Kidney glomerular epithelial cell (primary cell): ENCODE data around the gene MAP4K4.
A peak's percentile ranks its signal among the peaks of the same experiment; 100 is the strongest.

Experiments
- DNase-seq: peaks from one replicate; lab custom pipeline; 2025; lab: John Stamatoyannopoulos, UW

MAP4K4 gene

DNA sequence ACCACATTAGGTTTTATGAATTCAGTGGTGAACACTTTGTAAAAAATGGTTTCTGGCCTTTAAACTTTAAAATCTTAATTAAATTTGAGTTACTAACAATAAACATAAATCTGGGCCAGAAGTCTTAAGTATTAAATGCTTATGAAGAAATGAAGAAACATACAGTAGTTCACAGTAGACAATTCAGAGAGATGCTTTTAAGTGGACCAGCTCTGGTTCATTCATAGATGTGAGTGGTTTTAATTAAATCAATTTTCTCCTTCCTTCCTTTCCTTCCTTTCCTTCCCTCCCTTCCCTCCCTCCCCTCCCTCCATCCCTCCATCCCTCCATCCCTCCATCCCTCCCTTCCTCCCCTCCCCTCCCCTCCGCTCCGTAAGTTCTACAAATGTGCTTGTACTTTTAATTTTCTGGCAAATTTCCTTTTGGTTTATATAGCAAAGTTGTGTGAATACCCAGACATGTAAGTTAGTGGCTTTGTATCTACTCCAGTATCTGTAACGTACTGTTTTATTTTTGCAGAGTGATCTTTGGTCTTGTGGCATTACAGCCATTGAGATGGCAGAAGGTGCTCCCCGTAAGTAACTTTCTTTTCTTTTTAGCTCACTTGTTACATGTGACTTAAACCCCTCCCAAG lies 136.5 kb downstream of the MAP4K4 start:
- DNase-seq, result no peak

GRCh38 chr2:101837354-101837753 lies 139.8 kb downstream of the MAP4K4 start:
- no peak for DNase-seq

- DNase-seq, result no peak
Measured at GRCh38 chr2:101841679-101842327, 144.3 kb downstream of the MAP4K4 start.

DNA sequence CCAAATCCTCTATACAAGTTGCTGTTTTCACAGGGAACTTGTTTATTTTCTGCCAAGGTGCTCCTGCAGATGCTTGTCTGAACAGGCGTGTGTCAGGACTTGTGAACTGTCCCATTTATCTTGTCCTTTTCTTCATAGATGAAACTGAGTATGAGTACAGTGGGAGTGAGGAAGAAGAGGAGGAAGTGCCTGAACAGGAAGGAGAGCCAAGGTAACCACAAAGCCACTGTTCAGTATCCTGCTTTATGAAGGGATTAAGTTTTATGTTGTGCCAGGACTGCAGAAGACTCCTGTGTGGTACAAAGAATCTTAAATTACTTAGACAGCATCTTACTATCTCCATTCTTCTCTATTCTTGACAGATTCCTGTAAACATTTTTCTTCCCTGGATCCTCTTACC lies 145.0 kb downstream of the MAP4K4 start:
- DNase-seq, result no peak

DNA sequence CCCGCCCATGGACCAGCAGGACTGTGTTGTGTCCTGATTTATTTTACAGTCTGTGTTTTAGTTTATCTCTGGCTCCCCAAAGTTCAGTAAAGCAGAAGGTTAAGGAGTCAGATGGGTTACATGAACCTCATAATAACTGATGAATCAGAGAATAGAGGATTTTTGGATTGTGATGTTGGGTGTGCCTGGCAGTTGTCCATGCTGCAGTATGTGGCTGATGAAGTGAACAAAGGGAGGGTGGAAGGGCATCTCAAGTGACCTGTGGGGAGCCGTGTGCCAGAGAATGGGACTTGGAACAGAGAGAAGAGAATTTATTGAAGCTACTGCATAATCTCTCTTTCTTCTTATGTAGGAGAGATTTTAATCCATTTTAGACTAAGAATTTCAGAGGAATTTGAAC lies 145.5 kb downstream of the MAP4K4 start:
- DNase-seq, result no peak

GRCh38 chr2:101843471-101843870 lies 146.0 kb downstream of the MAP4K4 start:
- no peak for DNase-seq

DNA sequence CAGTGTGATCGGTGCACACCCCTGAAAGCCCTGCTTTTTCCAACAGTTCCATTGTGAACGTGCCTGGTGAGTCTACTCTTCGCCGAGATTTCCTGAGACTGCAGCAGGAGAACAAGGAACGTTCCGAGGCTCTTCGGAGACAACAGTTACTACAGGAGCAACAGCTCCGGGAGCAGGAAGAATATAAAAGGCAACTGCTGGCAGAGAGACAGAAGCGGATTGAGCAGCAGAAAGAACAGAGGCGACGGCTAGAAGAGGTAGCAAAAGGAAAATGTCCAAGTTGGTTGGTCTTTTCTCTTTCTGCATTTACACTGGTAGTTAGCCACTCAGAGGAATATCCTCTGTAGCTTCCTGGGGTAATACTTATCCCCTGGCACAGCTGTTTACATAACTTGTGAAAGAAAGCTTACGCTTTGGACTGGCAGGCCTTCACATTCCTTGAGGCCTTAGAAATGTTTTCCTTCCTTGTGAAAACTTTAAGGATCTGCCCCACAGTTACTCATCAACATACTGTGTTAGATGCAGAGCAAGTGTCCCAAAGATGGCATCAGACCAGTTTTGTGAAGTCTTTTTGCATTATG lies 146.6 kb downstream of the MAP4K4 start:
- peak; percentile 73 for DNase-seq

- no peak for DNase-seq
Measured at GRCh38 chr2:101846973-101847372, 149.5 kb downstream of the MAP4K4 start.

DNA sequence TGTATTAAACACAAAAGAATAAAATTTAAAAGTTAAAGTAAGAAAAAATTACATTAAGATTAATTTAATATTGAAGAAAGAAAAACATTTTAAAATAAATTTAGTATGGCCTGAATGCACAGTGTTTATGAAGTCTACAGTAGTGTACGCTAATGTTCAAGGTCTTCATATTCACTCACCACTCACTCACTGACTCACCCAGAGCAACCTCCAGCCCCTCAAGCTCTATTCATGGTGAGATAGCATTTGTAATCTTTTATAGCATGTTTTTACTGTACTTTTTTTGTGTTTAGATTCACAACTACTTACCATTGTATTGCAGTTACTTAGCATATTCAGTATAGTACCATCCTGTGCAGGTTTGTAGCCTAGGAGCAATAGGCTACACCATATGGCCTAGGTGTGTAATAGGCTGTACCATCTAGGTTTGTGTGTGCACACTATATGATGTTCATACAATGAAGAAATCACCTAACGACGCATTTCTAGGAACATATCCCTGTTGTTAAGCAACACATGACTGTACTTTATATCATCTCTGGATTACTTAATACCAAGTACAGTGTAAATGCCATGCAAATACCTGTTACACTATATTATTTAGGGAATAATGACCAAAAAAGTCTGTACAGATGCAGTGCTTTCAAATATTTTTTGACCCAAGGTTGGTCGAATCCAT lies 150.3 kb downstream of the MAP4K4 start:
- no peak for DNase-seq

GRCh38 chr2:101848769-101849410 lies 151.4 kb downstream of the MAP4K4 start:
- DNase-seq, result no peak

DNA sequence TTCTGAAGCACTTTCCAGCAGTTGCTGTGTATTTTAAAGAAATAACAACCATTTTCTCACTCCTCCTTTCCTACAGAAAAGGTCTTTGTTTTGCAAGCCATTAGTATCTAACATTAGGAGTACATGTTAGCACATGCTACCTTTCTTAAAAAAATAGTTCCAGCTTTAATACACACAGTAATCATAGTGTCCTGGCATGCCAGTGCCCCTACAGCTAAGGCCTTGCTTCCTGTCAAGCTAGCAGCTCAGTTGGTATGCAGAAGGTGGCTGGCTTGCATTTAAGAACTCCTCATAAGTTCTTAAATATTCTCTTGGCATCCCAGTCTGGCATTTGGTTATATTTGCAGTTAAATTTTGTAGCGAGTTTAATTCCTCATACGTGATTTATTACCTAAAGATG lies 152.9 kb downstream of the MAP4K4 start:
- DNase-seq, result no peak

DNA sequence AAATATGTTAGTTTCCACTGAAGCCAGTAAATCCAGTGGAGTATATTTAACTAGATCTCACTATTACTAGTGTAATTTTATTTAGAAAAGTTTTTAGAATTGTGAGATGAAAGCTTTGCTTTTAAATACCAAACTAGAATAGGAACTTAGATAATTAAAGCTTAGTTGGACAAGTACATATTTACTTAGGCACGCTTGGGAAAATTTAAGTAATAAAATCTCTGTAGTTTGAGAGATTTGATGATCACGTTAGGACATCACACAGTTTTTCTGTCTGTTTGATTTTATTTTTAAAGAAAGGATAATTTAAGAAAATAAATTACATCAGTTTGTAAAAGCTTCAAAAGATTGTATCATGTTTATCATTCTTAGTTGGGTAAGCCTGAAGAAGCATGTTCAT lies 153.5 kb downstream of the MAP4K4 start:
- DNase-seq, result no peak

DNA sequence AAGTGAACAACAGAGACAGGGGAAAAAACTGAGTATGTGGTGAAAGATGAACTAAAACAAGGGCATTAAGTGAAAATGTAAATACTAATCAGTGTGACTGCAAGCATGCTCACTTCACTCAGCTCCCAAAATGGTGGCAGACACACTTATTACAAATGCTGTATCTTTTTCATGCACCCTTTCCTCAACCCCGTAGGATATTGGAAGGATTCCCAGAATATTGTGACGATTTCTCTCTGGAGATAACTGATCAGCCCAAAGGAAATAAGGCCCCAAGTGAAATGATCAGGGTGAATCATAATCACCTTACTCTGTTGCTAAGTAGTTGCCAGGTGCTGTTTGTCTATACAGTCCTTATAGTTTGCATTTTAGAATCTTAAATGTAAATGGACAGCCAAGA lies 155.3 kb downstream of the MAP4K4 start:
- no peak for DNase-seq

- DNase-seq, result no peak
Measured at GRCh38 chr2:101854877-101855276, 157.4 kb downstream of the MAP4K4 start.

- DNase-seq, result no peak
Measured at GRCh38 chr2:101855776-101856175, 158.3 kb downstream of the MAP4K4 start.

DNA sequence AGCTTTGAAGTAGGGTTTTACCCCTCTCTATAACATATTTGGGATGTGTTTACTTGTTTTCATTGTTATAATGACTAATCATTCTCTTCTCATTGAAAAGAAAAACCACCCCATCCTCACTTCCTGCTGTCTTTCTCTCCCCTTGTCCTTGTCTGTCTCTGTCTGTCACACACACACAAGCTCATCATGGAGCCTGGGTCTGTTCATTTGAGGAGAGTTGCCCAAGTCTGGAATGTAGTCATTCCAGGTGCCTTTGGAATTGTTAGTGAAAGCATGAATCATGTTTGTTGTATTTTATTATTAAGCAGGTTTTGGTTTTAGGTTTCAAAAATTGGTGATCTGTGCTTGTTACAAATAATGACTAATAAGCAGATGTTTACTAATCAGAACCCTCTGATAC lies 160.7 kb downstream of the MAP4K4 start:
- no peak for DNase-seq

DNA sequence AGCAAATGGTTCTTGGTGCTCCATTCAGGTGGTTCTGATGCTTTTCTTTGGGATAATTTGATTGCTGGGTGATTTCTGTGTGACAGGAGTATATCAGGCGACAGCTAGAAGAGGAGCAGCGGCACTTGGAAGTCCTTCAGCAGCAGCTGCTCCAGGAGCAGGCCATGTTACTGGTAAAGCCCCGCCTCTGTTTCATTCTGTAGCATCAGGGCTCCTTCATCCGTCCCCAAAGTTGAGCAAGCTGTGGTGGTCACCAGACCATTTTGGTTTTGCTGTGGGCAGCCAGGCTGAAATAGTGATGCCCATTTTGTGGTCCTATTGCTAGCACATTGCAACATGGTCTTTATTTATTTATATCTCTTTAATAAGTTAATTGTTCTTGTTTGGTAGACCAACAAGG lies 161.4 kb downstream of the MAP4K4 start:
- no peak for DNase-seq

GRCh38 chr2:101859604-101860003 lies 162.1 kb downstream of the MAP4K4 start:
- no peak for DNase-seq

- no peak for DNase-seq
Measured at GRCh38 chr2:101860157-101860556, 162.7 kb downstream of the MAP4K4 start.

GRCh38 chr2:101860782-101861181 lies 163.3 kb downstream of the MAP4K4 start:
- no peak for DNase-seq

GRCh38 chr2:101861382-101861781 lies 163.9 kb downstream of the MAP4K4 start:
- DNase-seq, result no peak

- no peak for DNase-seq
Measured at GRCh38 chr2:101863534-101863933, 166.0 kb downstream of the MAP4K4 start.

GRCh38 chr2:101864426-101864825 lies 166.9 kb downstream of the MAP4K4 start:
- no peak for DNase-seq
